HG03354 (cell line): ENCODE data around the gene IKZF4.

Source experiments
- ATAC-seq: cut with Tn5 transposase; IDR thresholded peaks from one replicate; pipeline ENCODE4 v1.9.1; 2021; ENCODE audit warnings: mild to moderate bottlenecking; ENCODE audit not compliant: unreplicated experiment, poor library complexity, severe bottlenecking

Gene IKZF4

DNA sequence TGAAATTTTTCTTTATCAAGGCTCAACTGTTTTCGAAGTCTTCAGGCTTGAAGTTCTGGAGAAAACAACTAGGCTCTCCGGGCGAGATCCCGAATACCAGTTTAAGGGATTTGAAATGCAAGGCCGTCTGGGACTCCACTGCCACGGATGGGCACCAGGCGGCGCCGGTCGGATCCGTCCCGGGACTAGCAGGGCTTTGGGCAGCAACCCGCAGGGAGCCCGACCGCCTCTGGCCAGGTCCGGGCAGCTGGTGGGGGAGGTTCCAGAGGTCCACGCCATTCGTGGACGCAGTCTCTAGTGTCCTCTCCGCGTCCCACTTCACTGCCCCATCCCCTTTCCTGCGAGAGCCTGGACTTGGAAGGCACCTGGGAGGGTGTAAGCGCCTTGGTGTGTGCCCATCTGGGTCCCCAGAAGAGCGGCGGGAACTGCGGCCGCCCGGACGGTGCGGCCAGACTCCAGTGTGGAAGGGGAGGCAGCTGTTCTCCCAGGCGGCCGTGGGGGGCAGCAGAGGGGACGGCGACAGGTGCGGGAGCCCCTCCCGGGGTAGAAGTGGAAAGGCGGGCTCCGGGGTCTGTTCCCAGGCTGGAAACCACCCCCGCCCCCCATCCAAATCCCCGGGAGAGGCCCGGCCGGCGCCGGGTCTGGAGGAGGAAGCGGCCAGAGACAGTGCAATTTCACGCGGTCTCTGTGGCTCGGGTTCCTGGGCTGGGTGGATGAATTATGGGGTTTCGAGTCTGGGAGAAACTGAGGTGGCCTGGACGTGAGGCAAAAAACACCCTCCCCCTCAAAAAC is 58.3 kb downstream of the IKZF4 start:
- peak; percentile 82 for ATAC-seq

GRCh38 chr12:56079723-56080555 is 59.1 kb downstream of the IKZF4 start, which contains the start of gene ERBB3:
Gene ERBB3, plus strand, starts transcription at chr12:56080165. Its CDS starts 136 bp downstream, at chr12:56080301.
- ATAC-seq, result peak; percentile 34

DNA sequence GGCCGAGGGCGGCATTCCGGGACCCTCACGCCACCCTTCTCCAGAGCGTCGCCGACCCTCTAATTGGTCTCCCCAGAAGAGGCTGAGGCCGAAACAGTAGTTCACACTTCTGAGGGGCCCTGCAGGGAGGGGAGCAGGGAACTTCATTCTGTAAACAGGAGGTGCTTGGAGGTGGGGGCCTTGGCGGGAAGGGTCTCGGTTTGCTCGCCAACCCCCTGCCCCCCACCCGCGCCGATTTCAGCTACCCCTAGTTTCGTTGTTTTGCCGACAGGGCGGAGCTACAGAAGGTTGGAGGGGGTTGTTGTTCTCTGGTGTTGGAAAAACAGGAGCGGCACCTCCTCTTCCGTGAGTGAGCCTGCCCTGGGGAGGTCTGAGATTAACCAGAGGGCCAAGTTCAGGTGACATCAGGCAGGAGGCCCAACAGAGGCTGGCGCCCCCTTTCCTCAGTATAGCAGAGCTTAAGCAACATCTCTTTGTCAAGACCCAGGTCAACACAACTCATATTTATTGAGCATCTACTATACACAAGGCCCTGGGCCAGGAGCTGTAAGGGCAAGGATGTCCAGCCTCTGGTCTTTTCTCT is 59.8 kb downstream of the IKZF4 start:
- ATAC-seq, result no peak

DNA sequence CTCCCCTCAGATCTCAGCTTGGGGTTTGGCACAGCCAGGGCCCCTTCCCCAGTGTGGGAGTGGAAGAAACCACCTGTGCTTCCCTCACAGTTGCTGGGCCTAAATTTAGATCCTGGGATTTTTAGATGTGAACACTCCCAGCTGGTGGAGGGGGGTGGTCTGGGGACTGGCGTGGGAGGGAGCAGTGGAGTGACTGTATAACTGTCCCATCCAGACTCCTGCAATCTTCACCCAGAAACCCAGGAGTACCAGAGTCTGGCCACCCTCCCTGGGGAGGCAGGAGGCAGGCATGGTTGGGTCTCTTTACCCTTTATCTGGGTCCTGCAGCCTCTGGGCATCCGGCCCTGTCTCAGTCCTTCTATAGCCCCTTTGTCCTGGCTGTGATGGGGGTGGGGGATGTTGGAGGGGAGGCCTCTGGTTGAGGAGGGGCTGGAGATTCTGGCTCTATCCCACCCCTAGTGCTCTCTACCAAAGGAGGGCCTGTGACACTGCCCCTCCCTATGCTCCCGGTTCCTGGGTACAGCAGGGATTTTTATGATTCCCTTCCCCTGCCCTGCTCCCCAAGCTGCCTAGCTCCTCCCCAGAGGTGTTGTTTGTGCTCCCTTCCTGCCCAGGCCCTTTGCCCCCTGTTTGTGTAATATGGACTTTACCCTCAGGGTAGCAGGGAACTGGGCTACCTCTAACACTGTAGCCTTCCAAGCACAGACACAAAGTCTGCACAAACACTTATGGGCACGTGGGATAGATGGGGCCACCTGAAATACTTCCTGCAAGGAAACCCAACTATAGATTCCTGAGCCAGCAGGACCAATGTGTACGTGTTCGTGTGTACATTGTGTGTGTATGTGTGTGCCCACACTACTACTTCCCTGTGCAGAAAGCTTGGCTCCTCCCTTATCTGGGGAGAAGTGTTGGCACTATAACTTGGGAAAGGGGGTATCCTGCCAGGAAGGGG is 60.8 kb downstream of the IKZF4 start:
- ATAC-seq, result no peak

DNA sequence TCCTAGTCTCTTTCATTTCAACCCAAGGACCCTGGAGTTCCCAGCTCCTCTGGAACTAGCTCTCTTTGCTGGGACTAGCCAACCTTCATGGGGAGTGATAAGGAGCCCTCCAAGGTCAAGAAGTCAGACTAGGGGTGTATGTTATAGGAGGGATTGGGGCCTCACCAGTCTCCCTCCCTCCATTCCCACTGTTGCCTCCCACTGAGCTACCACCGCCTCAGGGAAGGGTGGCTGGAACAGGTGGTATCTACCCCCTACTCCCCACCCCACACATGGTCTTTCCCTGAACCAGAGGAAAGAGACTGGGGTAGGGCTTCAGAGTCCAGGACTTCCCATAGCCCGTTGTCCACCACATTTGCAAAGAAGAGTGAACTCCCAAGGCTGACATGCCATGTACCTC is 61.5 kb downstream of the IKZF4 start:
- no peak for ATAC-seq

- no peak for ATAC-seq
Measured at GRCh38 chr12:56082967-56083366, 62.1 kb downstream of the IKZF4 start.

GRCh38 chr12:56084958-56085543 is 64.2 kb downstream of the IKZF4 start:
- no peak for ATAC-seq

DNA sequence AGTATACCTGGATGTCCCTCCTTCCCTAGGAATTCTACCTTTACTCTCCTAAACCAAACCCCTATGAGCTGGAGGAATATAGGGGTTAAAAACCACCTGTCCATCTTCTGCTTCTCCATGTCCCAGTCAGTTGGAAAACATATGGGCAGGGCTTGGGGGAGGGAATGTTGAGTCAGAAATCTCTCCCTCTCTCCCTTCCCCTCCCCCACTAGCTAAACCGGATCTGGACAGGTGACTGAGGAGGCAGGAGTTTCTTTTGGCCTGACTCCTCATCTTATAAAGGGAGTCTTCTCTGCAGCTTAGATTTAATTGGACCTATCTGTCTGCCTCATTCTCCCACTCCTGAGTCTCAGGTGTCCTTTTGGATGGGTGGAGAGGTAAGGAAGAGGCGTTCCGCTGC is 65.3 kb downstream of the IKZF4 start:
- no peak for ATAC-seq

- no peak for ATAC-seq
Measured at GRCh38 chr12:56086608-56087007, 65.8 kb downstream of the IKZF4 start.

DNA sequence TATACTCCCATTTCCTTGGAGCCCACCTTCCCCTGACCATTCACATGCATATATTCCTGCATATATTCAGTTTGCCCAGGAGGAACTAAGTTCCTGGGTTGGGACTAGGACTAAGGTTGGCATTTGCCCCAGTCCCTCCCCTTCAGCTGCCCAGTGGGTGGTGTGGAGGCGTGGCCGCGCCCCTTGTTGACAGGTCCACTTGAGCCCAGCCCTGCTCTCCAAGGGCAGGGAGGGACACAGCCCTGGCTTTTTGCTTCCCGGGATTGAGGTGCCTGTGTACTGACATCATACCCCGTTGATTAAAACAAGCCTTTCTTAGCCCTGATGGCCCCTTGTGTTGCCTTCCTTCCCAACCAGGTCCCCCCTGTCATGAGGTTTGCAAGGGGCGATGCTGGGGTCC is 66.4 kb downstream of the IKZF4 start:
- ATAC-seq, result no peak
